HG02642 (cell line): ENCODE measurements around the gene ACTA2.
A peak's percentile ranks its signal among the peaks of the same experiment; 100 is the strongest.

ENCODE experiments used
- ATAC-seq: cut with Tn5 transposase; IDR thresholded peaks from one replicate; pipeline ENCODE4 v1.9.1; 2021; ENCODE audit warnings: mild to moderate bottlenecking; ENCODE audit not compliant: unreplicated experiment, poor library complexity

Gene ACTA2

DNA sequence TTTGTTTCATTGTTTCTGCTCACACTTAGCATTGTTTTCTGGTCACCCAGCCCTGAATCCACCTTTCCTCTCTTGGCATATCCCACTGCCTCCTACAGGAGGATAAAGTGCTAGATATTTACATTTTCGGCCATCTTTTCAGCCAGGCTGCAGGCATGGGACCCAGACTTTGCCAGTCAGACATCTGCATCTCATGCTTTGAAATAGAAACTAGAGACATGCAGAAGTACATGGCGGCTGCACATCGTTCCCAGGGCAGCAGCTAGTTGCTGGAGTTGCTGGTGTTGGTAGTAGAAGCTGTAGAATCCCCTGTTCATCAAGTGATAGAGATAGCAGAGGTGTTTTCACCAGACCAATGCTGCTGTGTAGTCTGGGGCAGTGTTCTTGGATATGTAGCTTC, 53.8 kb downstream of the ACTA2 start:
- ATAC-seq: no peak

DNA sequence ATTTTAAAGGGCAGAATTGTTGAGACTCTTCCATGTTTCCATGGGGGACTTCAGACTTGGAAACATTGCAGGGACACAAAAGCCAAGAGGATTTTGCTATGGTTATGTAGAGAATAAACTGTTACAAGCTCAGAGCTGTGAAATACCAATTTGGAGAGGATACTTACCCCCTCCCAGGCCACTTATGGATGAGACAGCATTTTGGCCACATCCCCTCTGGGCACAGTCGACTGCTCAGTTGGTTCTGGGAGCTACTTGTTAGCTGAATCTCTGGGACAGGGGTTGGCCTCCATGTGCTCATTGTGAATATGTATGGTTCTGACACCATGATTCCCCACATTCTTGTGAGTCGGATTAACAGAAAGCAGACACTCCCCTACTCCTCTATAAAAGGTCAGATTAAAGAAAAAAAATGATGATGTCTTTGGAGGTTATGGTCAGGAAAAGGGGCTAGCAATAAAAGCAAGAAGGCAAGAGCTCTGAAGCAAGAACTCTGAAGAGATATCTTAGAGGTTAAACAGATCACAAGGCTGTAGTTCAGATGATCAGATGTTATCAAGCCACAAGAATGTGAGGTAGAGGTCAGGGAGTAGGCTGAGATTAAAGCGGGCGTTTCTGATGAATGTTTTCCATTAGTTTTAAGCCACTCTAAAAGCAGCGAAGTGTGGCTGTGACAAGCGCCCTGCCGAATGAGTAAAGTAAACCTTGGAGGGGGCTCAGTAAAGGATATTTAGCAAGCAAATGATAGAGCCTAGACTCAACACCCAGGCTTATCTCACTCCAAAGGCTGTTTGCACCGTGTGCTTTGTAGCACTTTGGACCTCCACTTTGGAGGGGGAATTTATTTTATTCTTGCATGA, 55.3 kb downstream of the ACTA2 start:
- no peak for ATAC-seq

DNA sequence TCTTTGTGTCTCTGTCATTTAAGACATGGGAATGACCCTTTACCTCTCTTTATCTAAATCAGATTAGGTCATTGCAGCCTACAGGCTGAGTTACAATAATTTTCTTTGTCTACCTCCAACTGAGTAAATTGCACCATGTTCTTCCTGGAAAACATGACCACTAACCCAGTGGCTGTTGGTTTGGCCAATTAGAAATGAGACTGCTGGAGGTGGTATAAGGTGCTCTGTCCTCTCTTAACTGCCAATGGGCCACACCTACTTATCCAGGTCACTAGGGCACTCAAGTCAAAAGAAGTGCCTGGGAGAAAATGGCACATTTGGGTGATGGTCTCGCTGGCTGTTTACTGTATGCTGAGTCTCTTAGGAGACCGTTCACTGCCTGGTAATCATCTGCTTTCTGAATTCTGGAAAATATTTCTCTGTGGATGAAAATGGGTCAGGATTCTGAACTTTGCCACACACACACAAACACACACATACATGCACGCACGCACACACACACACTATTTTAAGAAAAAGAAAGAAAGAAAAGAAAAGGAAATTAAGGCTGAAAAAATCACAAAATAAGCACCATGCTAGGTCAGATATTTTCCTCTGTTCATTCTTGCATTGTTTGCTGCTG, 56.1 kb downstream of the ACTA2 start:
- ATAC-seq: no peak

DNA sequence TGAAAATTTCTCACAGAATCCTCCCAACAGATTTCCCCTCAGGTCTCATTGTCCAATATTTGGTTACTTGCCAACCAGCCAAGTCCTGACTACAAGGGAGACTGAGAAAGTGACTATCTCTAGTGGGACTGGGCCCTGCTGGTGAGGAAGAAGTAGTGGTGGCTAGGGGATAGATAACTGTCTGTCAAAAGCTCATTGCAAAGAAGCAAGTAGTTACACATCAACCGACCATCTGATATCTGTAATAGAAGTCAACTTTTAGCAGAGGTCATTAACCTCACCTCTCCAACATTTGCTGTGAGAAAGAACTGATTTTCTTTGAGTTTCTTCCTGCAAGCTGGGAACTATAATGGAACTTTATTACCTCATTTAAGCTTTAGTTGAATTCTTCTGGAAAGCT, 57.3 kb downstream of the ACTA2 start:
- no peak for ATAC-seq

DNA sequence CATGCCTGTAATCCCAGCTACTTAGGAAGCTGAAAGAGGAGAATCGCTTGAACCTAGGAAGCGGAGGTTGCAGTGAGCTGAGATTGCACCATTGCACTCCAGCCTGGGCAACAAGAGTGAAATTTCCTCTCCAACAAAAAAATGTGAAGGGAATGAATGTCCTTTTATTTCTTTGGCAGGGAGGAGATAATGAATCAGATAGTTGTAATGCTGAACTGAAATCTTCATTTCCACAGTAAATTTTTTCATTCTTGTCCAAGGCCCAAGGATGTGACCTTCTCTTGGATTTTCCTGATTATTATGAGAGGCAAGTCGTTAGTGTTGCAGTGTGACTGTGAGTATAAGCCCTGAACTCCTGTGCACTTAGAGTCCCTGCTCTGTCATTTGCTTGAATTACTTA, 59.0 kb downstream of the ACTA2 start:
- no peak for ATAC-seq

DNA sequence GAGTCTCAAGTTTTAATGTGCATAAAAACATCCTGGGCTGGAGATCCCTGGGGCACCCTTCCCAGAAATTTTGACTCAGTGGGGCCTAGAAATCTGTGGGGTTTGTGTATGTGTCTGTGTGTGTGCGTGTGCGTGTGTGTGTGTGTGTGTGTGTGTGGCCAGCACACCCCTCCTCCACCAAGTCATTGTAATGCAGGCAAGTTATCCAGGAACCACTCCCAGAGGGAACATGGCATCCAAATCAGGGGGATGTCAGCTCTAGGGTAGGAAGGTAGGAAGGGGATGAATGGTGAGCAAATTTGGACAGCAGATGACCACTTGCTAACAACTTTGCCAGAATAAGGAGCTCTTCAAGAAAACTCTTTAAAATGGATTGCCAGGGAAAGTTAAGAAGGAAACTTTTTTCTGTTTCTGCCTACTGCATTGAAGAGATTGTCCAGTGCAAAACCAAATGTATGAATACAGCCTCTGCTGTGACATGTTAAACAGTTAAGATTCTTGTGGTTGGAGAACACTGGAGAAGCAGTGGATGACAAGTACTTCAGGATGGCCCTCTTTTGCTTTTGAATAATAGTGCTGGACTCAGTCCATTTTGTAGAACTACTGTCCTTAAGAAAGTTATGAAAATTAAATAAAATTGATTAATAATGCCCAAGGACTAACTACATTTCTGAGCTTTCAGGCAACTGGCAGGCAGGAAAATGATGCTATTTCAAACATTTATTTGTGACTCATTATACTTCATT, 60.2 kb downstream of the ACTA2 start:
- no peak for ATAC-seq

DNA sequence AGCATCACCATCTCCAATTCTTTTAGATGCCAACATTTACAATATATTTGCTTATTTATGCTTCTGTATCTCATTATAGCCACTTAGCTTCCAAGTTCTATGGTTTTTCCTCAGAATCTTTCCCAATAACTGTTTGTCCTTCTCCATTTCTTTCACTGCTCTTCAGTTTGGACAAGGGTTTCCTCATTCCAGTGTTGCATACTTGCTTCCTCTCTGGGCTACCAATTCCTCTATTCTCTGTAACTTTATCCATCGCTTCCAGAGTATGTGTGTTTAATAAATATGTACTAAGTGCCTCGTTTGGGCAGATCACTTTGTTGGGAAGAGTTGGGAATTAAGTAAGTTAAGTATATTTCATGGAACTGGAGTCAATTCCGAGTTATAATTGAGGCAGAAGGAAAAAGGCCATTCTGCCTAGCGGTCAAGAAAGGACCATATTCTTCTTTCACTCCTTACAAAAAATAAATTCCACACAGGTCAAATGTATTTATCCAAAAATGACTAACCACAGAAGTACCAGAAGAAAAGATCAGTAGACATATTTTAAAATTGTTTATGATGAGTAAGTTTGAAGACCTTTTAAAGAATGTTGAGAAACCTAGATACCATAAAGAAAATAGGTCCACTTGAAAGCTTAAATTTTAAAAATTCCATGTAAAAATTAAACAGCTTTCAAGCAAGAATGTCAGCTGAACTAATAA, 61.7 kb downstream of the ACTA2 start:
- no peak for ATAC-seq

DNA sequence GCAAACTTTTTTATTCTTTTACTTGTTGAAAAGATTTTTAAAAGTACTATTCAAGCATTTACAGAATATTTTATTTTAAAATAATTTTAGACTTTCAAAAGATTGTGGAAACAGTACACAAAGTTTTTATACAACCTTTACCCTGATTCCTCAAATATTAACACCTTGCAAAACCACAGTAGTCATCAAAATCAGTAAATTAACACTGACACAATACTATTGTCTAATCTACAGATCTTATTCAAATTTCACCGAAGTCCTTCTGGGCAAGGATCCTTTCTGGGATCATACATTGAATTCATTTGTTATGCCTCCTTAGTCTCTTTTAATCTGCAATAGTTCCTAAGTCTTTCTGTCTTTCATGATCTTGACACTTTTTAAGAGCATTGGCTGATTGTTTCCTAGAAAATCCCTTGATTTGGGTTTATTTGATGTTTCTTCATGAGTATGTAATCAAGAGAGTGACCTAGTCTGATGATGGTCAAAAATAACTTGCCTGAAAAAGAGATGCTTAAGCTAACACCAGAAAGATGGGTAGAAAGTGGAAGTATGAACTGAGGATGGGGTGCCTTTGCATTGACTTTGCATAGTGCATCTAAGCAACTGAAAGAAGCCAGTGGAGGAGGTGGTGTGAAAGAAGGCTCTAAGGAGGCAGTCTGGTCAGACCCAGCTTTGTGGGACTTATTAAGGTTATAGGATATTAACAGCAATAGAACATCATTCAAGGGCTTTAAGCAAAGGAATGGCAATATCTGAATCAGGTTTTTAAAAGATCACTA, 62.8 kb downstream of the ACTA2 start:
- peak; percentile 69 for ATAC-seq

DNA sequence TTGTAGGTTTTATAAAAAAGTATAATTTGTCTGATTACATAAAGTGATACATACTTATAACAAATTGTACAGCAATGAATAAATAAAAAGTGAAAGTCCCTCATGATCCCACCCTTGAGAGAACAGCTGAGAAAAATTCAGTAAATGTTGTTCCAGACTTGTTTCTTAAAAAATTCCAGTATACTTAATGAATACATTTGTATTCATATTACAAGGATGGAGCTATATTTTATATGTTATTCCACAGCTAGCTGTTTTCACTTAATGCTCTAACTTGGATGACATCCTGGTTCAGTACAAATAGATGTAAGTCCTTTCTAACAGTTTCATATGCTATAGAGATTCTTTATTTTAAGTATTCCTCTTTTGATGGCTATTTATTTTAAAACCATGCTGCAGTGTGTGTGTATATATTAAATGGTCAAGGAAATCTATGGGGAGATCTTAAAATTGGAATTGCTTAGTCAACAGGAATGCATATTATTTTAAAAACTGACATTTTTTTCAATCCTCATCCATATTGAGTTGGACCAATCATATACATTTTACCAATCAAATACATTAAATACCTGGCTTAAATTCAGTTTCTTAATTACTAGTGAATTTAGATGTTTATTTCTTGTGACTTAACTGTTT, 63.6 kb downstream of the ACTA2 start:
- ATAC-seq: no peak

DNA sequence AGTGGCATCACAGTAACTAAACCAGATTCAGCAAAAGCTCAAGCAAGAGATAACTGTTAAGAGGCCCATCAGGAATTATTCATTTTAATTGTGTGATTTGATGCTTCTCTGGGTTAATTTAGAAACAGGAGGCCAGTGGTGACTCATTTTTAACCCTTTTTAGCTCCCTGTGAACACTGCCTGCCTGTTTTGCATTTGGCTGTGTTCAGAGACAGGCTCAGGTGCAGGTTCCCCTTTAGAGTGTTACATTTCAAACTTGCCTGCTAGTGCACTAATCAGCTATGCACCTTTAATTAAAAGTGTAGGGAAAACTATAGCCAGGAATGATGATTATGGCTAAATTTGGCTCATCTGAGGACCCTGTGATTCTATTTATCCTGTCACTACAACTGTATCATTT, 66.0 kb downstream of the ACTA2 start:
- peak; percentile 80 for ATAC-seq
